Measurements from ENCODE around the gene SMAD2. TPM values are rescaled to one million over a fixed set of nuclear protein-coding genes. Genes with fewer than 3 reads are reported as not detected.

Gene SMAD2
- total and polyA plus RNA-seq, 2 experiments from 2014 or later = 30.9 to 90.7 TPM

GRCh38 chr18:47781561-47781960, 148.9 kb downstream of the SMAD2 start:
- H3K36me3 Mint-ChIP-seq (ENCODE audit: low read depth) = peaks cover 22% of the 10 kb centered on the region; the same call in 1 of the 3 replicates
- H3K27me3 Mint-ChIP-seq (ENCODE audit: insufficient read depth, low read depth, poor library complexity) = no peaks in the 10 kb centered on the region
- Histone ChIP-seq H3K9me2 (ENCODE audit: insufficient read depth) (peaks cover 3% of the 10 kb centered on the region; the same call in 1 of the 2 replicates), H3K4me1 (ENCODE audit: insufficient read depth) (no peaks in the 10 kb centered on the region), H4K20me1 (replicated peaks; ENCODE audit: insufficient read depth) (no peaks in the 10 kb centered on the region), H3K27me3 (ENCODE audit: insufficient read depth) (no peaks in the 10 kb centered on the region), H3K4me3 (no peak overlapping the region), H3K79me2 (replicated peaks; ENCODE audit: insufficient read depth) (no peaks in the 10 kb centered on the region), H2AFZ (no peak overlapping the region), H3F3A (replicated peaks; ENCODE audit: low read depth) (no peaks in the 10 kb centered on the region), H3K36me3 (ENCODE audit: insufficient read depth) (no peaks in the 10 kb centered on the region), H3K27ac (ENCODE audit: low read depth) (no peak overlapping the region), H3K4me2 (no peak overlapping the region)
- H3K4me1 Mint-ChIP-seq = no peaks in the 10 kb centered on the region
- H3K9me3 Mint-ChIP-seq = peaks cover 33% of the 10 kb centered on the region
- H3K27ac Mint-ChIP-seq = no peak overlapping the region
- DNase-seq (ENCODE audit: low spot score) (no peak), ATAC-seq (no peak)
- H3K4me3 Mint-ChIP-seq = no peak overlapping the region
- TF ChIP-seq STAT1 (IDR thresholded peaks at IDR 0.05; ENCODE audit: unreplicated experiment) = no peak
- no peak for TF ChIP-seq NANOG (IDR thresholded peaks at IDR 0.05; ENCODE audit: borderline replicate concordance)
- TF ChIP-seq, protein P1, sequence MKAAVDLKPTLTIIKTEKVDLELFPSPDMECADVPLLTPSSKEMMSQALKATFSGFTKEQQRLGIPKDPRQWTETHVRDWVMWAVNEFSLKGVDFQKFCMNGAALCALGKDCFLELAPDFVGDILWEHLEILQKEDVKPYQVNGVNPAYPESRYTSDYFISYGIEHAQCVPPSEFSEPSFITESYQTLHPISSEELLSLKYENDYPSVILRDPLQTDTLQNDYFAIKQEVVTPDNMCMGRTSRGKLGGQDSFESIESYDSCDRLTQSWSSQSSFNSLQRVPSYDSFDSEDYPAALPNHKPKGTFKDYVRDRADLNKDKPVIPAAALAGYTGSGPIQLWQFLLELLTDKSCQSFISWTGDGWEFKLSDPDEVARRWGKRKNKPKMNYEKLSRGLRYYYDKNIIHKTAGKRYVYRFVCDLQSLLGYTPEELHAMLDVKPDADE (IDR thresholded peaks at IDR 0.05) = no peak
- TF ChIP-seq EZH2 (IDR thresholded peaks at IDR 0.05; ENCODE audit: low read depth, unreplicated experiment) = no peak
- TF ChIP-seq EZH2phosphoT487 (IDR thresholded peaks at IDR 0.05; ENCODE audit: unreplicated experiment) = no peak
- TF ChIP-seq ZNF331 (CRISPR knock-in tag; IDR thresholded peaks at IDR 0.05; ENCODE audit: low read depth) = no peak
- no peak for TF ChIP-seq JUNB (IDR thresholded peaks at IDR 0.05; ENCODE audit: unreplicated experiment)
- TF ChIP-seq ZNF462 (CRISPR knock-in tag; IDR thresholded peaks at IDR 0.05) = no peak
- TF ChIP-seq CTCF (conservative IDR thresholded peaks at IDR 0.05; ENCODE audit: low read depth in 2 of 2) = no peak
- TF ChIP-seq ZNF114 (CRISPR knock-in tag; IDR thresholded peaks at IDR 0.05) = no peak
- no peak for TF ChIP-seq POLR2AphosphoS5 (IDR thresholded peaks at IDR 0.05; ENCODE audit: low read depth)
- TF ChIP-seq REST (IDR thresholded peaks at IDR 0.05; ENCODE audit: unreplicated experiment) = no peak
- no peak for TF ChIP-seq CREB1 (CRISPR knock-in tag; IDR thresholded peaks at IDR 0.05; ENCODE audit: low read depth)

Measured in GM23338 (cell line).